Lung (tissue), 12 donors: ENCODE data around the gene NPY2R. TPM values are rescaled to one million over a fixed set of nuclear protein-coding genes. Genes with fewer than 3 reads are reported as not detected.

Experiments used
- ATAC-seq: fragments of 200-7000 bp; cut with Tn5 transposase; one replicate; pipeline ENCODE4 v1.9.1; 2020; ENCODE audit warnings: moderate number of reproducible peaks; ENCODE audit not compliant: insufficient read depth, low FRiP score
- DNase-seq, 3 donors: peaks; one replicate each; pipeline ENCODE4 v3.0.0-alpha.2; 2013 to 2017
- H3K27ac ChIP-seq, 2 donors: one replicate each; pipeline ENCODE4 v1.5.1; 2013; ENCODE audit warnings: mild to moderate bottlenecking in 2 of 2, moderate library complexity in 2 of 2, control low read depth in 1 of 2, inconsistent platforms in 1 of 2, low read depth in 1 of 2, low read length in 1 of 2
- H3K27me3 ChIP-seq, 3 donors: one replicate each; pipeline ENCODE4 v1.5.1; 2013; ENCODE audit warnings: low read length in 2 of 3; ENCODE audit not compliant: control insufficient read depth in 3 of 3, insufficient read depth in 3 of 3
- H3K36me3 ChIP-seq, 4 donors: one replicate each; pipeline ENCODE4 v1.5.1; 2013; ENCODE audit warnings: low read length in 4 of 4, mild to moderate bottlenecking in 1 of 4, moderate library complexity in 1 of 4; ENCODE audit not compliant: control insufficient read depth in 4 of 4, insufficient read depth in 4 of 4
- H3K4me1 ChIP-seq, 5 donors: one replicate each; pipeline ENCODE4 v1.5.1; 2013; ENCODE audit warnings: low read length in 5 of 5, mild to moderate bottlenecking in 2 of 5, moderate library complexity in 1 of 5; ENCODE audit not compliant: control insufficient read depth in 5 of 5, insufficient read depth in 5 of 5
- H3K4me3 ChIP-seq: one replicate; pipeline ENCODE4 v1.5.1; 2013; ENCODE audit warnings: mild to moderate bottlenecking, control low read depth, moderate library complexity
- H3K9ac ChIP-seq, 2 donors: one replicate each; pipeline ENCODE4 v1.5.1; 2013; ENCODE audit warnings: low read length in 2 of 2, control low read depth in 1 of 2; ENCODE audit not compliant: insufficient read depth in 1 of 2
- H3K9me3 ChIP-seq, 4 donors: one replicate each; pipeline ENCODE4 v1.5.1; 2013; ENCODE audit warnings: low read length in 3 of 4, mild to moderate bottlenecking in 1 of 4, moderate library complexity in 1 of 4; ENCODE audit not compliant: control insufficient read depth in 4 of 4, insufficient read depth in 3 of 4
- CTCF ChIP-seq: IDR thresholded peaks from 2 replicates; pipeline ENCODE4 v1.5.1; 2012; ENCODE audit warnings: mild to moderate bottlenecking; ENCODE audit errors: control extremely low read depth, extremely low read depth
- WGBS, 2 donors: extraction: QIAGEN DNeasy Blood & Tissue Kit; methylation state at CpG; one replicate each; pipeline ENCODE4 v1.1.7; 2013; 5-methylcytosine and 5-hydroxymethylcytosine counted together
- polyA plus RNA-seq, 2 donors: library from polyadenylated mRNA; stranded (reverse); fragments of 200-250 nt; gene quantifications; one replicate each; pipeline ENCODE4 v1.2.1, GENCODE V29; 2013
- total RNA-seq, 2 donors: library from RNA; depleted of rRNA in 1 of 2; stranded (reverse); fragments of >200 nt in 1 of 2; gene quantifications; one replicate each; pipeline ENCODE4 v1.2.1, GENCODE V29; 2014 to 2021
- donor health status: control.
- donor health status: control.
- donor health status: Bipolar disorder and iron deficiency.
- donor health status: healthy.
- donor health status: DM: yes; HTN: yes; CAD: no.

Gene NPY2R
- total and polyA plus RNA-seq, 4 donors: 0.01 to 0.65 TPM; not detected in 2

- H3K4me1 ChIP-seq: no peaks in the 10 kb centered on the region
- H3K9ac ChIP-seq: no peak overlapping the region
- no peak overlapping the region for H3K4me3 ChIP-seq
- H3K27me3 ChIP-seq: no peaks in the 10 kb centered on the region
- no peaks in the 10 kb centered on the region for H3K9me3 ChIP-seq
- WGBS, 2 donors: 81 to 85% methylated on average over 1 of the region's 1 CpG
- H3K36me3 ChIP-seq: no peaks in the 10 kb centered on the region
- ATAC-seq (no peak), DNase-seq (no peak)
- no peak for TF ChIP-seq CTCF
- no peak overlapping the region for H3K27ac ChIP-seq
These were observed 55.0 kb downstream of the NPY2R start for GRCh38 chr4:155263480-155263879.

GRCh38 chr4:155265113-155265512 lies 56.7 kb downstream of the NPY2R start:
- Histone ChIP-seq H3K27me3 (no peaks in the 10 kb centered on the region), H3K9me3 (no peaks in the 10 kb centered on the region), H3K4me3 (no peak overlapping the region), H3K4me1 (no peaks in the 10 kb centered on the region), H3K27ac (no peak overlapping the region), H3K9ac (no peak overlapping the region), H3K36me3 (no peaks in the 10 kb centered on the region)
- ATAC-seq (no peak), DNase-seq (no peak)
- WGBS, 2 donors: 81 to 90% methylated on average over 2 of the region's 2 CpGs
- no peak for TF ChIP-seq CTCF

Other genes starting within 250 kb of the NPY2R start
- 10 to 100 TPM; 16.9 to 31.5 TPM for gene MAP9, start 168.3 kb downstream of the NPY2R start, total RNA-seq
- gene MAP9, start 168.3 kb downstream of the NPY2R start, polyA plus RNA-seq: 1 to 10 TPM; 5.1 to 6.8 TPM